ENCODE measurements around the gene IQGAP3. TPM values are rescaled to one million over a fixed set of nuclear protein-coding genes. Genes with fewer than 3 reads are reported as not detected.

The IQGAP3 gene
- total and polyA plus RNA-seq, 2 of the 4 experiments (the other 2 are of a cell fraction): 12.5 to 13.6 TPM

DNA sequence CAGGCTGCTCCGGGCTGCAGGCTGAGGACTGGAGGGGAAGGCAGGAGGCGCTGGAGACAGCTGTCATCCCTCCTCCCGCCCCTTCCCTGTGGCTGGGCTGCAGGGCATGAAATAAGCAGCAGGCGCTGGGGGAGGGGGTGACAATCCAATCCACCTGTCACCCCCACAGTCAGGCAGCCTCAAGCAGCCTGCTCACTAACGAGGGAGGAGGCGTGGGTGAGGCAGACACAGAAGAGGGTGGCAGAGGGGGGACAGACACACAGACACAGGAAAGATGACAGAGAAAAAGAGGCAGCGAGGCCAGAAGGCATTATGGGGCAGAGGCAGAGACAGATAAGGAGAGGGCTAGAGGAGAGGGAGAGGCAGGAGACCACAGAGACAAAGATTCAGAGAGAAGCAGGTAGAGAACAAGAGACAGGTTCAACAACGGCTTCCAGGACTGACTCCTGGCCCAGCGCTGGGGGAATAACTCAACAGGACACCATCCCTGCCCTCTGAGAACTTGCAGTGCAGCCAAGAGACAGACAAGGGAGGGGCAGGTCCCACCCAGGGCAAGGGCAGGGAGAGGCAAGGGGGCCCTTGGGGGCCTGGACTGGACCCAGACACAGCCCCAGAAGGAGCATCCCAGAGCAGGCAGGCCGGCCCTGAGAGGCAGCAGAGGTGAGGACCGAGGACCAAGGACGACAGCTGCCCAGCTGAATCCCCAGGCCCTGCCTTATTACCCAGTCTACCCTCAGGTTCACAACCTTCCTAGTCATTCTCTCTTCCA, 83.0 kb downstream of the IQGAP3 start (continued):
- TF ChIP-seq CEBPB (IDR thresholded peaks at IDR 0.05; ENCODE audit: low read depth, low read length) (no peak), MAZ (IDR thresholded peaks at IDR 0.05; ENCODE audit: borderline replicate concordance, low read depth, low read length) (no peak)

DNA sequence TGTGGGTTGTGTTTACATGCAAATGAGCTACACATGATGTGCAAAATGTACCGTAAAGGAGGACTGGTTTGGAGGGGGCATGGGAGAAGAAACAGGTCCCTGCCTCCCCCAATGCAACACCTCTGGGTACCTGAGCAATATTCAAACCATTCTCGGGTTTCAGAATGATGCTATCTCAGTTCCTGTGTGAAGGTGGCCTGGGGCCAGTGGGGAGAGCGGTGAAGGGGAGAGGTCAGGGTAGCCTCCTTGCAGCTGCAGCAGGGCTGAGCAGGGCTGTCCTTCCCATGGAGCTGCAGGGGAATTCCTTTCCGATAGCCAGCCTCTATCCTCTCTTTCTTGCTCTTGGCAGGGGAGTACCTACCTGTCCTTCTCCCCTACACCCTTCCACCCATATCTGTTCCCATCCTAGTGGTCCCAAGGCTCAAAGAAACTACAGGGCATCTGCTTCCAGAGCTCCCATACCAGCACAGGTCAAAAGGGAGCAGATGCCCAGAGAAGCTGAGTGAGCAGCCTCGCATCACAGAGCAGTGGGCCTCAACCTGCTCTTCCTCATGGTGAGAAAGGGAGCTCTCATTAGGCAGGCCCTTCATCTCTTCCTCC, 83.7 kb downstream of the IQGAP3 start:
- Histone ChIP-seq H3K4me2 (ENCODE audit: low read depth, low read length) (no peak overlapping the region), H3K4ac (ENCODE audit: low read depth, low read length) (no peak overlapping the region), H3K9me3 (ENCODE audit: control insufficient read depth, insufficient read depth, low read length) (no peaks in the 10 kb centered on the region), H4K91ac (ENCODE audit: insufficient read depth, low read depth, low read length) (no peak overlapping the region), H3K9ac (ENCODE audit: low read depth, low read length) (no peak overlapping the region), H3K18ac (ENCODE audit: low read depth, low read length) (no peak overlapping the region), H2BK15ac (ENCODE audit: low read depth, low read length) (no peak overlapping the region), H2BK20ac (ENCODE audit: low read depth, low read length) (no peak overlapping the region), H3K4me3 (ENCODE audit: insufficient read depth, low read depth, low read length) (no peak overlapping the region), H4K8ac (ENCODE audit: low read depth in 2 of 2, low read length in 2 of 2) (no peak overlapping the region), H3K9me1 (ENCODE audit: insufficient read depth, low read length) (peaks cover 70% of the 10 kb centered on the region), H2AK9ac (replicated peaks; ENCODE audit: low read depth, low read length, poor library complexity) (peak overlapping the region; percentile 37), H2BK5ac (ENCODE audit: low read depth, low read length, poor library complexity, severe bottlenecking) (no peak overlapping the region), H2AK5ac (ENCODE audit: low read depth, low read length) (no peak overlapping the region), H3K23ac (ENCODE audit: low read depth, low read length) (no peak overlapping the region), H3K27ac (ENCODE audit: insufficient read depth, low read length) (no peak overlapping the region), H4K20me1 (ENCODE audit: insufficient read depth, low read length) (peaks cover 100% of the 10 kb centered on the region), H4K5ac (ENCODE audit: low read depth, low read length) (no peak overlapping the region), H3K56ac (ENCODE audit: extremely low read depth, insufficient read depth, low read length) (no peak overlapping the region), H2BK120ac (ENCODE audit: low read depth, low read length) (no peak overlapping the region), H2AFZ (replicated peaks; ENCODE audit: low read length, poor library complexity) (no peak overlapping the region), H3K14ac (replicated peaks; ENCODE audit: low read depth, low read length) (no peak overlapping the region), H3K79me1 (ENCODE audit: low read depth in 1 of 2, low read length in 2 of 2) (peaks cover 7 to 100% of the 10 kb centered on the region in 2 experiments; a peak in 3 of 4 replicates), H3K36me3 (ENCODE audit: control insufficient read depth, insufficient read depth, low read length) (peaks cover under 1% of the 10 kb centered on the region), H3K27me3 (ENCODE audit: control insufficient read depth, insufficient read depth, low read length) (no peaks in the 10 kb centered on the region), H3K4me1 (ENCODE audit: control insufficient read depth, insufficient read depth, low read length) (peaks cover 52% of the 10 kb centered on the region)
- WGBS, 2 experiments (ENCODE audit: extremely low coverage in 2 of 2, insufficient read length in 1 of 2): no CpG with 5 or more reads among the region's 5 CpGs
- intact Hi-C loops (cut with micrococcal nuclease): no loop called here
- DNase-seq (no peak), ATAC-seq (ENCODE audit: low read depth) (no peak)
- ChIA-PET POLR2A (ENCODE audit: unreplicated experiment) (no interaction called here), CTCF (interaction anchor here (0.6 kb wide), 1 partner anchor 122 kb away, joined by 6 read pairs; no protein-coding TSS in a partner anchor)
- TF ChIP-seq RFX5 (IDR thresholded peaks at IDR 0.05; ENCODE audit: low read depth, low read length) (no peak), NFE2L2 (IDR thresholded peaks at IDR 0.05; ENCODE audit: low read depth, low read length) (no peak), CEBPB (IDR thresholded peaks at IDR 0.05; ENCODE audit: low read depth, low read length) (no peak), MAFK (IDR thresholded peaks at IDR 0.05; ENCODE audit: low read depth, low read length) (no peak), MAZ (IDR thresholded peaks at IDR 0.05; ENCODE audit: borderline replicate concordance, low read depth, low read length) (no peak), MXI1 (IDR thresholded peaks at IDR 0.05; ENCODE audit: borderline replicate concordance, low read depth, low read length) (no peak), SMC3 (IDR thresholded peaks at IDR 0.05; ENCODE audit: low read depth, low read length) (no peak), POLR2A (IDR thresholded peaks at IDR 0.05; ENCODE audit: low read depth, low read length) (no peak)
- TF ChIP-seq, protein P1, sequence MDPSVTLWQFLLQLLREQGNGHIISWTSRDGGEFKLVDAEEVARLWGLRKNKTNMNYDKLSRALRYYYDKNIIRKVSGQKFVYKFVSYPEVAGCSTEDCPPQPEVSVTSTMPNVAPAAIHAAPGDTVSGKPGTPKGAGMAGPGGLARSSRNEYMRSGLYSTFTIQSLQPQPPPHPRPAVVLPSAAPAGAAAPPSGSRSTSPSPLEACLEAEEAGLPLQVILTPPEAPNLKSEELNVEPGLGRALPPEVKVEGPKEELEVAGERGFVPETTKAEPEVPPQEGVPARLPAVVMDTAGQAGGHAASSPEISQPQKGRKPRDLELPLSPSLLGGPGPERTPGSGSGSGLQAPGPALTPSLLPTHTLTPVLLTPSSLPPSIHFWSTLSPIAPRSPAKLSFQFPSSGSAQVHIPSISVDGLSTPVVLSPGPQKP (IDR thresholded peaks at IDR 0.05; ENCODE audit: borderline replicate concordance, low read depth, low read length): no peak
- TF ChIP-seq, protein P2, sequence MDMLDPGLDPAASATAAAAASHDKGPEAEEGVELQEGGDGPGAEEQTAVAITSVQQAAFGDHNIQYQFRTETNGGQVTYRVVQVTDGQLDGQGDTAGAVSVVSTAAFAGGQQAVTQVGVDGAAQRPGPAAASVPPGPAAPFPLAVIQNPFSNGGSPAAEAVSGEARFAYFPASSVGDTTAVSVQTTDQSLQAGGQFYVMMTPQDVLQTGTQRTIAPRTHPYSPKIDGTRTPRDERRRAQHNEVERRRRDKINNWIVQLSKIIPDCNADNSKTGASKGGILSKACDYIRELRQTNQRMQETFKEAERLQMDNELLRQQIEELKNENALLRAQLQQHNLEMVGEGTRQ (IDR thresholded peaks at IDR 0.05; ENCODE audit: low read depth, low read length): no peak
- in situ Hi-C loops (cut with MboI; ENCODE audit: low sequenced_read_pairs): no loop called here
- dilution Hi-C loops (cut with HindIII; ENCODE audit: low sequenced_read_pairs, unreplicated experiment): no loop called here
- BruUV-seq (replicated peaks): no TSS peak
